CD14-positive monocyte (primary cell): ENCODE results near the gene TMEM101. TPM values are rescaled to one million over a fixed set of nuclear protein-coding genes. Genes with fewer than 3 reads are reported as not detected.
"Not testable (repeated sequence)": the region's sequence is repeated elsewhere in the genome, so short reads cannot be mapped to it uniquely, and the experiment has no call there.

Experiments
- DNase-seq, 3 donors: peaks; one replicate each; pipeline ENCODE4 v3.0.0-alpha.2; 2011 to 2022
- H2AFZ ChIP-seq: 2 replicates; pipeline ENCODE4 v1.6.0; 2012; ENCODE audit warnings: mild to moderate bottlenecking, low read depth, low read length, inconsistent platforms; ENCODE audit not compliant: insufficient read depth, poor library complexity, severe bottlenecking
- H3K27ac ChIP-seq, 2 donors: 1 replicate in 1 of 2; 2 replicates in 1 of 2; pipeline ENCODE4 v1.5.1; 2012 to 2013; ENCODE audit warnings: low read length in 2 of 2, control low read depth in 1 of 2, inconsistent platforms in 1 of 2, low read depth in 1 of 2, mild to moderate bottlenecking in 1 of 2
- H3K27me3 ChIP-seq, 2 donors: one replicate each; pipeline versions ENCODE4 v1.6.0 to v1.6.1; 2011 to 2013; ENCODE audit warnings: low read length in 2 of 2; ENCODE audit not compliant: control insufficient read depth in 2 of 2, insufficient read depth in 2 of 2
- H3K36me3 ChIP-seq, 2 donors: replicated peaks in 1 of 2; 1 replicate in 1 of 2; 2 replicates in 1 of 2; pipeline versions ENCODE4 v1.5.1 to v1.6.1; 2012 to 2013; ENCODE audit warnings: low read length in 2 of 2, control low read depth in 1 of 2, inconsistent platforms in 1 of 2, mild to moderate bottlenecking in 1 of 2; ENCODE audit not compliant: insufficient read depth in 2 of 2, control insufficient read depth in 1 of 2
- H3K4me1 ChIP-seq, 2 donors: 1 replicate in 1 of 2; 2 replicates in 1 of 2; pipeline versions ENCODE4 v1.5.1 to v1.6.1; 2012 to 2013; ENCODE audit warnings: low read length in 2 of 2, control low read depth in 1 of 2, inconsistent platforms in 1 of 2, mild to moderate bottlenecking in 1 of 2, moderate library complexity in 1 of 2; ENCODE audit not compliant: insufficient read depth in 2 of 2, control insufficient read depth in 1 of 2
- H3K4me2 ChIP-seq: replicated peaks from 2 replicates; pipeline ENCODE3; 2012; ENCODE audit warnings: low read length, moderate library complexity, mild to moderate bottlenecking; ENCODE audit not compliant: poor library complexity, severe bottlenecking; ENCODE audit errors: extremely low read depth
- H3K4me3 ChIP-seq, 3 experiments: fragments of 200-600 bp in 1 of 3; sonication (generic) in 1 of 3; replicated peaks in 1 of 3; 1 replicate in 2 of 3; 2 replicates in 1 of 3; pipeline ENCODE4 v1.5.1; 2011 to 2013; ENCODE audit warnings: low read length in 3 of 3, mild to moderate bottlenecking in 3 of 3, control low read depth in 2 of 3, low read depth in 2 of 3, inconsistent platforms in 1 of 3, moderate library complexity in 1 of 3
- H3K79me2 ChIP-seq: 2 replicates; pipeline ENCODE4 v1.6.0; 2012; ENCODE audit warnings: mild to moderate bottlenecking, control low read depth, inconsistent platforms, low read length, moderate library complexity; ENCODE audit not compliant: insufficient read depth
- H3K9ac ChIP-seq: 2 replicates; pipeline ENCODE4 v1.6.0; 2017; ENCODE audit warnings: low read length, mild to moderate bottlenecking; ENCODE audit not compliant: insufficient read depth, poor library complexity, severe bottlenecking
- H3K9me3 ChIP-seq, 2 donors: replicated peaks in 1 of 2; 1 replicate in 1 of 2; 2 replicates in 1 of 2; pipeline versions ENCODE4 v1.5.1 to v1.6.1; 2012 to 2013; ENCODE audit warnings: low read length in 2 of 2, control low read depth in 1 of 2; ENCODE audit not compliant: control insufficient read depth in 1 of 2, insufficient read depth in 1 of 2
- H4K20me1 ChIP-seq: 2 replicates; pipeline ENCODE4 v1.6.0; 2012; ENCODE audit warnings: mild to moderate bottlenecking, low read length, control low read depth, moderate library complexity; ENCODE audit not compliant: insufficient read depth
- H3K27ac Mint-ChIP-seq, 7 donors: one replicate each; pipeline ENCODE4 v1.8.0; 2020; ENCODE audit warnings: mild to moderate bottlenecking in 7 of 7, mixed read lengths in 7 of 7, moderate library complexity in 6 of 7, inconsistent platforms in 2 of 7
- H3K27me3 Mint-ChIP-seq, 3 donors: one replicate each; pipeline ENCODE4 v1.8.0; 2021 to 2022; ENCODE audit warnings: low read depth in 3 of 3, mild to moderate bottlenecking in 3 of 3, mixed read lengths in 3 of 3, moderate library complexity in 3 of 3, inconsistent platforms in 1 of 3
- H3K36me3 Mint-ChIP-seq, 2 donors: one replicate each; pipeline ENCODE4 v1.8.0; 2020; ENCODE audit warnings: mixed read lengths in 2 of 2, inconsistent platforms in 1 of 2, mild to moderate bottlenecking in 1 of 2
- H3K4me1 Mint-ChIP-seq: one replicate; pipeline ENCODE4 v1.8.0; 2020; ENCODE audit warnings: mild to moderate bottlenecking, mixed read lengths
- H3K4me3 Mint-ChIP-seq, 2 donors: one replicate each; pipeline ENCODE4 v1.8.0; 2020; ENCODE audit warnings: mild to moderate bottlenecking in 2 of 2, mixed read lengths in 2 of 2, moderate library complexity in 1 of 2
- H3K9me3 Mint-ChIP-seq, 7 donors: one replicate each; pipeline ENCODE4 v1.8.0; 2020 to 2022; ENCODE audit warnings: mixed read lengths in 7 of 7, mild to moderate bottlenecking in 6 of 7, moderate library complexity in 6 of 7, inconsistent platforms in 2 of 7
- CTCF ChIP-seq: fragments of 200-600 bp; IDR thresholded peaks from one replicate; pipeline ENCODE4 v1.8.0; 2022; ENCODE audit warnings: antibody characterized with exemption, mild to moderate bottlenecking
- WGBS: methylation state at CpG from one replicate; pipeline ENCODE4 v1.1.5; 2013; ENCODE audit warnings: missing lambda C conversion rate; ENCODE audit not compliant: insufficient coverage; 5-methylcytosine and 5-hydroxymethylcytosine counted together
- intact Hi-C, 2 donors: fragments of 100-400 bp; cut with micrococcal nuclease; formaldehyde crosslinking; loops; one replicate each; pipeline versions ENCODE4 v1.15.0 to v1.15.1; 2023
- polyA plus RNA-seq, 3 donors: library from polyadenylated mRNA; depleted of rRNA in 1 of 3; unstranded in 2 of 3; stranded (reverse) in 1 of 3; fragments of 300-500 nt in 2 of 3; fragments of >200 nt in 1 of 3; fragmentation: Illumina TruSeq in 2 of 3; gene quantifications; 1 replicate in 2 of 3; 2 replicates in 1 of 3; pipeline ENCODE4 v1.2.3, GENCODE V29; 2012 to 2021

Gene TMEM101
- polyA plus RNA-seq, 3 donors, result 17.3 to 41.4 (median 33.6) TPM

- H3K4me1 Mint-ChIP-seq, H3K79me2 ChIP-seq, H3K36me3 ChIP-seq, H3K4me3 ChIP-seq, H3K9ac ChIP-seq, H3K4me2 ChIP-seq, H3K9me3 Mint-ChIP-seq, H2AFZ ChIP-seq, DNase-seq, H3K4me1 ChIP-seq, intact Hi-C loops, H4K20me1 ChIP-seq, H3K27ac Mint-ChIP-seq, H3K9me3 ChIP-seq, H3K4me3 Mint-ChIP-seq, H3K27ac ChIP-seq, H3K36me3 Mint-ChIP-seq, H3K27me3 ChIP-seq: not testable (repeated sequence)
- no CpG with 5 or more reads among the region's 2 CpGs for WGBS
- peaks cover 8 to 22% (median 19%) of the 10 kb centered on the region in 3 donors for H3K27me3 Mint-ChIP-seq
Observed at GRCh38 chr17:43971436-43971835, 43.3 kb downstream of the TMEM101 start.

GRCh38 chr17:43970366-43970765, 44.4 kb downstream of the TMEM101 start:
- Histone ChIP-seq H3K79me2 (no peaks in the 10 kb centered on the region), H3K36me3 (no peaks in the 10 kb centered on the region), H3K9me3 (no peaks in the 10 kb centered on the region), H3K9ac (no peak overlapping the region), H4K20me1 (no peaks in the 10 kb centered on the region), H2AFZ (no peak overlapping the region), H3K27me3 (peaks cover 0 to 2% of the 10 kb centered on the region in 2 donors), H3K4me3 (no peak overlapping the region), H3K4me1 (no peaks in the 10 kb centered on the region), H3K27ac (no peak overlapping the region), H3K4me2 (no peak overlapping the region)
- Mint-ChIP-seq H3K27ac (no peak overlapping the region), H3K4me1 (no peaks in the 10 kb centered on the region), H3K27me3 (peaks cover 8 to 22% (median 19%) of the 10 kb centered on the region in 3 donors), H3K9me3 (no peaks in the 10 kb centered on the region), H3K36me3 (no peaks in the 10 kb centered on the region), H3K4me3 (no peak overlapping the region)
- WGBS, result 89% methylated on average over 2 of the region's 4 CpGs
- intact Hi-C loops, result no loop called here
- no peak for DNase-seq
- TF ChIP-seq CTCF, result no peak
